PC-9 (cell line): ENCODE measurements around the gene LCLAT1. TPM values are rescaled to one million over a fixed set of nuclear protein-coding genes. Genes with fewer than 3 reads are reported as not detected.
A peak's percentile ranks its signal among the peaks of the same experiment; 100 is the strongest.

Experiments used
- BruUV-seq: library from RNA; stranded (reverse); fragments of 400-500 nt; replicated peaks from 2 replicates; lab custom pipeline; 2021; lab: Mats Ljungman, UMichigan
- CTCF ChIA-PET: fragments of 300-600 bp; sonication (Branson Sonifier 250); formaldehyde crosslinking; loops from one replicate; lab custom pipeline; 2022; ENCODE audit warnings: antibody characterized with exemption; lab: Charles Lee
- POLR2A ChIA-PET: fragments of 300-600 bp; sonication (Branson Sonifier 250); formaldehyde crosslinking; loops from one replicate; lab custom pipeline; 2022; ENCODE audit warnings: antibody characterized with exemption; ENCODE audit not compliant: unreplicated experiment; lab: Charles Lee
- DNase-seq, 2 experiments: peaks; one replicate each; pipeline versions ENCODE4 v3.0.0 to v3.0.0-alpha.2; 2015 to 2022; ENCODE audit warnings: mixed read lengths in 1 of 2
- H2AFZ ChIP-seq: fragments of 200-600 bp; sonication (generic); 2 replicates; pipeline ENCODE4 v1.8.1; 2017; ENCODE audit warnings: antibody characterized with exemption
- H3F3A ChIP-seq: fragments of 200-600 bp; sonication (generic); 2 replicates; pipeline ENCODE4 v1.8.1; 2017; ENCODE audit warnings: antibody characterized with exemption, mild to moderate bottlenecking, low read depth; ENCODE audit not compliant: insufficient read depth
- H3K27ac ChIP-seq: fragments of 200-600 bp; sonication (generic); 2 replicates; pipeline ENCODE4 v1.6.1; 2016; ENCODE audit warnings: mixed run types
- H3K27me3 ChIP-seq: fragments of 200-600 bp; sonication (generic); 2 replicates; pipeline ENCODE4 v1.6.1; 2016; ENCODE audit warnings: low read depth, mixed run types; ENCODE audit not compliant: insufficient read depth
- H3K36me3 ChIP-seq: fragments of 200-600 bp; sonication (generic); 2 replicates; pipeline ENCODE4 v1.6.1; 2016; ENCODE audit warnings: low read depth, mixed run types
- H3K4me1 ChIP-seq: fragments of 200-600 bp; sonication (generic); replicated peaks from 2 replicates; pipeline ENCODE4 v1.6.1; 2016; ENCODE audit warnings: mixed run types; ENCODE audit not compliant: insufficient read depth
- H3K4me2 ChIP-seq: fragments of 200-600 bp; sonication (generic); 2 replicates; pipeline ENCODE4 v1.6.1; 2017; ENCODE audit warnings: mixed run types
- H3K4me3 ChIP-seq: fragments of 200-600 bp; sonication (generic); 2 replicates; pipeline ENCODE4 v1.6.1; 2016; ENCODE audit warnings: mixed run types
- H3K79me2 ChIP-seq: fragments of 200-600 bp; sonication (generic); 2 replicates; pipeline ENCODE4 v1.6.1; 2017; ENCODE audit warnings: low read depth, mixed run types
- H3K9me2 ChIP-seq: fragments of 200-600 bp; sonication (generic); 2 replicates; pipeline ENCODE4 v1.8.1; 2017; ENCODE audit warnings: mild to moderate bottlenecking; ENCODE audit not compliant: insufficient read depth
- H3K9me3 ChIP-seq: fragments of 200-600 bp; sonication (generic); 2 replicates; pipeline ENCODE4 v1.8.1; 2016; ENCODE audit warnings: low read depth; ENCODE audit not compliant: insufficient read depth
- H4K20me1 ChIP-seq: fragments of 200-600 bp; sonication (generic); 2 replicates; pipeline ENCODE4 v1.8.1; 2017; ENCODE audit not compliant: insufficient read depth
- EZH2 ChIP-seq: fragments of 200-600 bp; sonication (generic); IDR thresholded peaks from 2 replicates; pipeline ENCODE4 v1.8.0; 2017; ENCODE audit warnings: antibody characterized with exemption, low read depth
- intact Hi-C: fragments of 100-400 bp; cut with micrococcal nuclease; formaldehyde crosslinking; loops from one replicate; pipeline ENCODE4 v1.10.0; 2022; ENCODE audit not compliant: unreplicated experiment
- total RNA-seq: library from RNA; stranded (reverse); gene quantifications from 2 replicates; pipeline ENCODE4 v1.2.3, GENCODE V29; 2021
- TF ChIP-seq, protein P1 (sequence below): fragments of 200-600 bp; sonication (generic); conservative IDR thresholded peaks from 2 replicates; pipeline ENCODE4 v1.6.1; 2017; ENCODE audit warnings: mixed run types, antibody characterized with exemption, mild to moderate bottlenecking, moderate library complexity

The LCLAT1 gene
- total RNA-seq, 1 experiment from 2014 or later: 35.7 TPM

DNA sequence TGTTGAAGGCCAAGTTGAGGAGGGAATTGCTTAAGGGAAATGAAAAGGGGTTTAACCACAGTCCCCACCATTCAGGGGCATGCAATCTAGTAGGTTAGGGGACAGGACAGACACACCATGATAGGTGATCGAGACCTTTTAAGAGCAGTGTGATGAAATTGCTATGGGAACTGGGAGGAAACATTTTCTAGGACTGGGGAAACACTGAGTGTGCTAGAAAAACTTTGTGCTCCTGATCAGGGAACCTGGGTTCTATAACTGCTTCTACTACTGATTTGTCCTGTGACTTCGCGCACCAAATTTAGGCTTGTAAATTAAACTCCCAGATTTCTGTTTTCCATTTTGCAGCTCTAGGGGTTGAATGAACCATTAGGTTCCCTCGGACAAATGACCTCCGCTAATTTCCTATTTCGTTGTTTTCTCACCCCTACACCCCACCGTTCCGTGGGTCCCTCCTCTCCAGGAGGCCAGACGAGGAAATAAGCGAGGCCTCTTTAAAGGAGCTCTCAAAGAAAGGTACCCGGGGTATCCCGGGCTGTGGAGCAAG, 371 bp upstream of the LCLAT1 start:
- POLR2A ChIA-PET: interaction anchor here (0.6 kb wide), 2 partner anchors 35 to 64 kb away, joined by 3 to 4 read pairs; no protein-coding TSS in a partner anchor
- H3K4me1 ChIP-seq: peaks cover 23% of the 10 kb centered on the region
- peaks cover 4% of the 10 kb centered on the region; the same call in 1 of the 2 replicates for H3K36me3 ChIP-seq
- no peaks in the 10 kb centered on the region for H3K27me3 ChIP-seq
- H3F3A ChIP-seq: no peaks in the 10 kb centered on the region
- BruUV-seq: TSS peak; percentile 95
- H3K4me2 ChIP-seq: peak overlapping the region; percentile 96
- TF ChIP-seq, protein P1, sequence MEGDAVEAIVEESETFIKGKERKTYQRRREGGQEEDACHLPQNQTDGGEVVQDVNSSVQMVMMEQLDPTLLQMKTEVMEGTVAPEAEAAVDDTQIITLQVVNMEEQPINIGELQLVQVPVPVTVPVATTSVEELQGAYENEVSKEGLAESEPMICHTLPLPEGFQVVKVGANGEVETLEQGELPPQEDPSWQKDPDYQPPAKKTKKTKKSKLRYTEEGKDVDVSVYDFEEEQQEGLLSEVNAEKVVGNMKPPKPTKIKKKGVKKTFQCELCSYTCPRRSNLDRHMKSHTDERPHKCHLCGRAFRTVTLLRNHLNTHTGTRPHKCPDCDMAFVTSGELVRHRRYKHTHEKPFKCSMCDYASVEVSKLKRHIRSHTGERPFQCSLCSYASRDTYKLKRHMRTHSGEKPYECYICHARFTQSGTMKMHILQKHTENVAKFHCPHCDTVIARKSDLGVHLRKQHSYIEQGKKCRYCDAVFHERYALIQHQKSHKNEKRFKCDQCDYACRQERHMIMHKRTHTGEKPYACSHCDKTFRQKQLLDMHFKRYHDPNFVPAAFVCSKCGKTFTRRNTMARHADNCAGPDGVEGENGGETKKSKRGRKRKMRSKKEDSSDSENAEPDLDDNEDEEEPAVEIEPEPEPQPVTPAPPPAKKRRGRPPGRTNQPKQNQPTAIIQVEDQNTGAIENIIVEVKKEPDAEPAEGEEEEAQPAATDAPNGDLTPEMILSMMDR: no peak
- no peak for TF ChIP-seq EZH2
- H3K27ac ChIP-seq: peak overlapping the region; percentile 53
- no peaks in the 10 kb centered on the region for H3K9me2 ChIP-seq
- DNase-seq: no peak
- peak overlapping the region; percentile 97 for H2AFZ ChIP-seq
- intact Hi-C loops: loop anchor here (1.0 kb wide), 3 partner anchors 173 to 228 kb away; no protein-coding TSS in a partner anchor
- H4K20me1 ChIP-seq: peaks cover 4% of the 10 kb centered on the region; the same call in 1 of the 2 replicates
- no peaks in the 10 kb centered on the region for H3K9me3 ChIP-seq
- peaks cover 42% of the 10 kb centered on the region for H3K79me2 ChIP-seq
- peak overlapping the region; percentile 89 for H3K4me3 ChIP-seq
- CTCF ChIA-PET: interaction anchor here (0.6 kb wide), 2 partner anchors 24 to 299 kb away, joined by 7 to 13 read pairs; no protein-coding TSS in a partner anchor

DNA sequence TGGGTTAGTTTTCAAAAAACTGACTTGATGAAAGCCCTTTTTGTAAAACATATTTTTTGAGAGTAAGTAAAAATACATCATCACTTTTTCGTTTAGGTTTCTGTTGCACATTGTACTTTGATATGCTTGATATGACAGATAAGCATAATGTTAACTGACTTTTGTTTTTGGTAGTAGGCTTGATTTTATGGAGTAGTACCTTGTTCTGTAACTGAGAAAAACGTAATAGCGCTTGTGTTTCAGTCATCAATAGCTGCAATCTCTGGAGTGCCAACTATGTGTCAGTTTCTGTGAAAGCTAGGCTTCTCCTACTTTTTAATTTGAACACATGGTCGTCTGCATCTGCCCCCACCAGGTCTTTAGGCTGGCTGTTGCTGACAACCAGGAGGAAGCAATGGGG, 1.3 kb downstream of the LCLAT1 start:
- POLR2A ChIA-PET: no interaction called here
- intact Hi-C loops: no loop called here

DNA sequence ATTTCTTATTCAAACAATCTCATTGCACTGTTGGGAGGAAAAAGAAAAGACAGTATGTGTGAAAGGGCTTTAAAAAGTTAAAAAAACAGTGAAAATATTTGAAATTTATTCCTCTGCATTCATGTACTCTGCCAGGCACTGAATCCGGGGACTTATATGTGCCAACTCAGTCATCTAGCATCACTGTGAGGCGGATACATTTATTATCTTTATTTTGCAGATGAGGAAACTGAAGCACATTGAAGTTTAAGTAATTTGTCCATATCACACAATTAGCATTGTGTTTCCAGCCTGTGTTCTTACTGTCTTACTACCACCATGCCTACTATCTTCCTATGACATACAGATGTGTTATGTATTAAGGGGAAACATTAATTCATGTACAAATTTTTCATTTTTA, 1.8 kb downstream of the LCLAT1 start:
- H3F3A ChIP-seq: no peaks in the 10 kb centered on the region
- no peaks in the 10 kb centered on the region for H3K27me3 ChIP-seq
- no TSS peak for BruUV-seq
- no peak for TF ChIP-seq EZH2
- no peak for DNase-seq
- intact Hi-C loops: no loop called here
- no peak overlapping the region for H2AFZ ChIP-seq
- POLR2A ChIA-PET: no interaction called here
- no peak overlapping the region for H3K27ac ChIP-seq
- peaks cover 4% of the 10 kb centered on the region; the same call in 1 of the 2 replicates for H3K36me3 ChIP-seq
- peaks cover 10% of the 10 kb centered on the region; the same call in 1 of the 2 replicates for H4K20me1 ChIP-seq
- H3K4me3 ChIP-seq: peak overlapping the region; percentile 89; the same call in 1 of the 2 replicates
- H3K4me2 ChIP-seq: peak overlapping the region; percentile 96
- peaks cover 59% of the 10 kb centered on the region for H3K79me2 ChIP-seq
- H3K9me3 ChIP-seq: no peaks in the 10 kb centered on the region
- CTCF ChIA-PET: no interaction called here
- H3K9me2 ChIP-seq: no peaks in the 10 kb centered on the region
- H3K4me1 ChIP-seq: peaks cover 23% of the 10 kb centered on the region

More for the DNA sequence above, 1.3 kb downstream of the LCLAT1 start:
- no peaks in the 10 kb centered on the region for H3K9me3 ChIP-seq
- peaks cover 53% of the 10 kb centered on the region for H3K79me2 ChIP-seq
- H3K27me3 ChIP-seq: no peaks in the 10 kb centered on the region
- no peak for TF ChIP-seq EZH2
- TF ChIP-seq, protein P1: no peak
- DNase-seq: no peak
- H3K9me2 ChIP-seq: no peaks in the 10 kb centered on the region
- H3K36me3 ChIP-seq: peaks cover 4% of the 10 kb centered on the region; the same call in 1 of the 2 replicates
- peak overlapping the region; percentile 97; the same call in 1 of the 2 replicates for H2AFZ ChIP-seq
- H3K4me1 ChIP-seq: peaks cover 23% of the 10 kb centered on the region
- H3K4me3 ChIP-seq: peak overlapping the region; percentile 89
- BruUV-seq: TSS peak; percentile 40
- peak overlapping the region; percentile 96 for H3K4me2 ChIP-seq
- H4K20me1 ChIP-seq: peaks cover 9% of the 10 kb centered on the region; the same call in 1 of the 2 replicates
- CTCF ChIA-PET: no interaction called here
- no peak overlapping the region for H3K27ac ChIP-seq
- no peaks in the 10 kb centered on the region for H3F3A ChIP-seq
